GM12874 (cell line): ENCODE results near the gene SPPL3.

Experiments used
- CTCF ChIP-seq: IDR thresholded peaks from 2 replicates; pipeline ENCODE4 v1.5.1; 2011; ENCODE audit warnings: low read depth, mild to moderate bottlenecking, control low read depth, low read length, moderate library complexity; ENCODE audit not compliant: insufficient read depth

Gene SPPL3

GRCh38 chr12:120831648-120832267, 72.4 kb downstream of the SPPL3 start:
- no peak for TF ChIP-seq CTCF

- no peak for TF ChIP-seq CTCF
Observed at GRCh38 chr12:120830966-120831365, 73.2 kb downstream of the SPPL3 start.

- TF ChIP-seq CTCF = no peak
Observed at GRCh38 chr12:120830052-120830940, 73.9 kb downstream of the SPPL3 start.

GRCh38 chr12:120826335-120826734, 77.8 kb downstream of the SPPL3 start:
- TF ChIP-seq CTCF = no peak

GRCh38 chr12:120825337-120825736, 78.8 kb downstream of the SPPL3 start:
- TF ChIP-seq CTCF = no peak

- TF ChIP-seq CTCF = no peak
Observed at GRCh38 chr12:120822832-120823503, 81.2 kb downstream of the SPPL3 start.

- no peak for TF ChIP-seq CTCF
Observed at GRCh38 chr12:120821878-120822277, 82.3 kb downstream of the SPPL3 start.
